Measurements from ENCODE around the gene SRPK1.

- TF ChIP-seq POLR2A (IDR thresholded peaks at IDR 0.05; ENCODE audit: low read depth, low read length): no peak
- TF ChIP-seq POLR2AphosphoS5 (IDR thresholded peaks at IDR 0.05; ENCODE audit: low read depth, low read length): no peak
Observed at GRCh38 chr6:35960187-35960586, 39.3 kb upstream of the SRPK1 start.
